ENCODE measurements around the gene TRABD2A.
"Not testable (repeated sequence)": the region's sequence is repeated elsewhere in the genome, so short reads cannot be mapped to it uniquely, and the experiment has no call there.

TRABD2A gene

GRCh38 chr2:84880645-84881521 lies at the start of gene TRABD2A:
TRABD2A (minus strand) TSS chr2:84881084; CDS start chr2:84881039, 45 bp downstream.
- TF ChIP-seq Cebpa-rat (IDR thresholded peaks at IDR 0.05): no peak
- H3K27me3 ChIP-seq: peaks cover 82% of the 10 kb centered on the region
- peaks cover 17% of the 10 kb centered on the region for H4K20me1 ChIP-seq

GRCh38 chr2:84927275-84927627 lies 46.4 kb upstream of the TRABD2A start:
- H3K27me3 ChIP-seq: no peaks in the 10 kb centered on the region
- no peak overlapping the region for H3K9ac ChIP-seq
- no peaks in the 10 kb centered on the region for H3K36me3 ChIP-seq
- no peak overlapping the region for H3K27ac ChIP-seq
- H4K20me1 ChIP-seq: no peaks in the 10 kb centered on the region
- peak overlapping the region; percentile 68; the same call in 1 of the 2 replicates for H3K4me3 ChIP-seq
- H3K9me3 ChIP-seq: peaks cover 5% of the 10 kb centered on the region; the same call in 1 of the 2 replicates
- peaks cover 35% of the 10 kb centered on the region for H3K4me1 ChIP-seq
- no peak for TF ChIP-seq Cebpa-rat (IDR thresholded peaks at IDR 0.05)
- H3K4me2 ChIP-seq: peak overlapping the region; percentile 82

More at GRCh38 chr2:84880645-84881521, at the start of gene TRABD2A:
- Histone ChIP-seq H3K4me3 (peak within 1 kb of the TSS; percentile 59), H3K9ac (no peak within 1 kb of the TSS), H3K4me2 (peak within 1 kb of the TSS; percentile 83), H3K36me3 (no peaks in the 10 kb centered on the region), H3K9me3 (no peaks in the 10 kb centered on the region), H3K27ac (no peak within 1 kb of the TSS), H3K4me1 (peaks cover 34% of the 10 kb centered on the region)

- H4K20me1 ChIP-seq: no peaks in the 10 kb centered on the region
- TF ChIP-seq Cebpa-rat (IDR thresholded peaks at IDR 0.05): no peak
- peaks cover 5% of the 10 kb centered on the region; the same call in 1 of the 2 replicates for H3K9me3 ChIP-seq
- H3K27ac ChIP-seq: no peak overlapping the region
- H3K4me3 ChIP-seq: peak overlapping the region; percentile 68
- H3K27me3 ChIP-seq: no peaks in the 10 kb centered on the region
- H3K4me2 ChIP-seq: peak overlapping the region; percentile 82
- H3K4me1 ChIP-seq: peaks cover 35% of the 10 kb centered on the region
- H3K36me3 ChIP-seq: no peaks in the 10 kb centered on the region
- H3K9ac ChIP-seq: 0 out of 2 replicates have a peak overlapping the region, but pooled peaks have one; percentile 64
Observed at GRCh38 chr2:84925724-84926376, 45.0 kb upstream of the TRABD2A start.

GRCh38 chr2:84925336-84925723 lies 44.4 kb upstream of the TRABD2A start:
- TF ChIP-seq Cebpa-rat (IDR thresholded peaks at IDR 0.05): no peak

GRCh38 chr2:84924173-84925106 lies 43.6 kb upstream of the TRABD2A start:
- Histone ChIP-seq H3K27ac (peak overlapping the region; percentile 21; the same call in 1 of the 2 replicates), H3K4me1 (peaks cover 47% of the 10 kb centered on the region), H3K4me3 (peak overlapping the region; percentile 24; the same call in 1 of the 2 replicates), H3K36me3 (no peaks in the 10 kb centered on the region), H3K27me3 (no peaks in the 10 kb centered on the region), H3K9me3 (peaks cover 5% of the 10 kb centered on the region; the same call in 1 of the 2 replicates), H3K4me2 (peak overlapping the region; percentile 63), H4K20me1 (no peaks in the 10 kb centered on the region), H3K9ac (no peak overlapping the region)
- TF ChIP-seq Cebpa-rat (IDR thresholded peaks at IDR 0.05): no peak

More at GRCh38 chr2:84925336-84925723, 44.4 kb upstream of the TRABD2A start:
- H3K36me3 ChIP-seq: no peaks in the 10 kb centered on the region
- H3K27me3 ChIP-seq: no peaks in the 10 kb centered on the region
- H3K4me3 ChIP-seq: no peak overlapping the region
- no peak overlapping the region for H3K27ac ChIP-seq
- H4K20me1 ChIP-seq: no peaks in the 10 kb centered on the region
- H3K9me3 ChIP-seq: peaks cover 5% of the 10 kb centered on the region; the same call in 1 of the 2 replicates
- H3K4me2 ChIP-seq: 0 out of 2 replicates have a peak overlapping the region, but pooled peaks have one; percentile 82
- H3K9ac ChIP-seq: no peak overlapping the region
- peaks cover 38% of the 10 kb centered on the region for H3K4me1 ChIP-seq

GRCh38 chr2:84923009-84923408 lies 42.1 kb upstream of the TRABD2A start:
- peaks cover 61% of the 10 kb centered on the region for H3K4me1 ChIP-seq
- H3K27ac ChIP-seq: no peak overlapping the region

GRCh38 chr2:84919885-84920580 lies 39.1 kb upstream of the TRABD2A start:
- no peaks in the 10 kb centered on the region for H3K27me3 ChIP-seq
- H3K4me2 ChIP-seq: peak overlapping the region; percentile 79
- H4K20me1 ChIP-seq: no peaks in the 10 kb centered on the region
- peaks cover 48% of the 10 kb centered on the region for H3K4me1 ChIP-seq
- H3K9ac ChIP-seq: peak overlapping the region; percentile 56
- no peak for TF ChIP-seq Cebpa-rat (IDR thresholded peaks at IDR 0.05)
- no peak overlapping the region for H3K4me3 ChIP-seq
- H3K36me3 ChIP-seq: no peaks in the 10 kb centered on the region
- H3K9me3 ChIP-seq: peaks cover 10% of the 10 kb centered on the region; the same call in 1 of the 2 replicates
- H3K27ac ChIP-seq: peak overlapping the region; percentile 83

More at GRCh38 chr2:84923009-84923408, 42.1 kb upstream of the TRABD2A start:
- Histone ChIP-seq H3K36me3 (no peaks in the 10 kb centered on the region), H3K4me2 (no peak overlapping the region), H3K9ac (no peak overlapping the region), H4K20me1 (no peaks in the 10 kb centered on the region), H3K27me3 (no peaks in the 10 kb centered on the region), H3K9me3 (peaks cover 5% of the 10 kb centered on the region; the same call in 1 of the 2 replicates), H3K4me3 (no peak overlapping the region)
- TF ChIP-seq Cebpa-rat (IDR thresholded peaks at IDR 0.05): no peak

- H3K4me2 ChIP-seq: peak overlapping the region; percentile 79
- H3K4me1 ChIP-seq: peaks cover 32% of the 10 kb centered on the region
- no peak overlapping the region for H3K4me3 ChIP-seq
- H4K20me1 ChIP-seq: no peaks in the 10 kb centered on the region
- TF ChIP-seq Cebpa-rat (IDR thresholded peaks at IDR 0.05): no peak
- H3K27me3 ChIP-seq: no peaks in the 10 kb centered on the region
- H3K27ac ChIP-seq: peak overlapping the region; percentile 83; the same call in 1 of the 2 replicates
- H3K9me3 ChIP-seq: peaks cover 9% of the 10 kb centered on the region; the same call in 1 of the 2 replicates
- no peak overlapping the region for H3K9ac ChIP-seq
- H3K36me3 ChIP-seq: no peaks in the 10 kb centered on the region
Observed at GRCh38 chr2:84918430-84918829, 37.5 kb upstream of the TRABD2A start.

GRCh38 chr2:84917821-84918220 lies 36.9 kb upstream of the TRABD2A start:
- H3K27me3 ChIP-seq, H3K36me3 ChIP-seq, H3K9ac ChIP-seq, H3K4me3 ChIP-seq, H4K20me1 ChIP-seq, H3K9me3 ChIP-seq: not testable (repeated sequence)
- H3K27ac ChIP-seq: peak overlapping the region; percentile 83; the same call in 1 of the 2 replicates
- H3K4me1 ChIP-seq: peaks cover 32% of the 10 kb centered on the region
- H3K4me2 ChIP-seq: peak overlapping the region; percentile 79; the same call in 1 of the 2 replicates

- not testable (repeated sequence) for H3K9me3 ChIP-seq, H3K4me3 ChIP-seq, H3K27ac ChIP-seq, H3K4me2 ChIP-seq, H3K27me3 ChIP-seq, H3K36me3 ChIP-seq, H3K9ac ChIP-seq, H4K20me1 ChIP-seq
- H3K4me1 ChIP-seq: peaks cover 45% of the 10 kb centered on the region
Observed at GRCh38 chr2:84915675-84916074, 34.8 kb upstream of the TRABD2A start.
